DLD1 (cell line): ENCODE measurements around the gene SLC6A3.

Experiments
- in situ Hi-C: cut with HindIII; loops from 2 replicates; pipeline ENCODE4 v1.10.0; 2017; ENCODE audit warnings: low sequenced_read_pairs

SLC6A3 gene

GRCh38 chr5:1465966-1466471 is 20.8 kb upstream of the SLC6A3 start:
- in situ Hi-C loops, result loop anchor here (25.0 kb wide), 2 partner anchors 171 to 254 kb away; partner anchors contain the start of gene SLC6A19

GRCh38 chr5:1465117-1465516 is 19.9 kb upstream of the SLC6A3 start:
- in situ Hi-C loops, result loop anchor here (25.0 kb wide), 2 partner anchors 172 to 253 kb away; partner anchors contain the start of gene SLC6A19

- in situ Hi-C loops, result loop anchor here (25.0 kb wide), 2 partner anchors 173 to 252 kb away; partner anchors contain the start of gene SLC6A19
Measured at GRCh38 chr5:1464511-1464910, 19.3 kb upstream of the SLC6A3 start.

- in situ Hi-C loops, result loop anchor here (25.0 kb wide), 2 partner anchors 173 to 252 kb away; partner anchors contain the start of gene SLC6A19
Measured at GRCh38 chr5:1464096-1464446, 18.8 kb upstream of the SLC6A3 start.

- in situ Hi-C loops, result loop anchor here (25.0 kb wide), 2 partner anchors 174 to 251 kb away; partner anchors contain the start of gene SLC6A19
Measured at GRCh38 chr5:1463326-1464095, 18.3 kb upstream of the SLC6A3 start.

DNA sequence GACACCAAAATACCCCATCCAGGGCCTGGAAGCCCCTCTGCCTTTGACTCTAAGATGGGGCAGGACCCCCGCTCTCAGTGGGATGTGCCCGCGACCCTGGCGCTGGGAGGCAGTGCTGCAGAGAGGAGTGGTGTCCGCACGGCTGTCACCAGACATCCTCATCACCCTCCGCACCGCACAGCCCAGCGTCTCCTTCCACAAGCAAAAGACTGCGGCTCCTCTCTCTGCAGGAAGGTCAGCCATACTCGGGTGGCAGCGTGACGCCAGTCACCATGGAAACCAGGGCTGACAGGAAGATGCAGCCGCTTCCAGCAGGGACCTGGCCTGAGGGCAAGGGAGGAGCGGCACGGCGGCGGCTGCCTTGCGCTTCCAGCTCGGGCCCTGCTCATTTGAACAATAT is 17.1 kb upstream of the SLC6A3 start:
- in situ Hi-C loops, result loop anchor here (25.0 kb wide), 2 partner anchors 175 to 250 kb away; partner anchors contain the start of gene SLC6A19

DNA sequence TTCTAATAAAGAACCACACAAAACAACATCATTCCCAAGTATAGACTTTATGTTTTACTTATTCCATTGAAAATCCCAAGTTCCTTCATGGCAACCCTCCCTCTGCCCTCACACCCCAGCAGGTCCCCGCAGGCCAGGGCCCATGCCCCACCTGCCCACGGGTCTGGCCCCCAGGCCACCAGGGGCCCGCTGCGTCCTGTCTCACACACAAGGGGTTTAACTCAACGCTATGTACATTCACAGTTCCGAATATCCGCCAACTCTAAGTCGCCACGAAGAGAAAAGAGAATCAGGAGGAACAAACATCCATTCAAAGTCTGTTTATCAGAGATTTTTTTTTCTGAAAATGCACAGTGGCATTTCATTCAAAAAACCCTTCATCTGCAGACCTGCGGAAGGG is 16.2 kb upstream of the SLC6A3 start:
- in situ Hi-C loops, result loop anchor here (25.0 kb wide), 2 partner anchors 176 to 249 kb away; partner anchors contain the start of gene SLC6A19

DNA sequence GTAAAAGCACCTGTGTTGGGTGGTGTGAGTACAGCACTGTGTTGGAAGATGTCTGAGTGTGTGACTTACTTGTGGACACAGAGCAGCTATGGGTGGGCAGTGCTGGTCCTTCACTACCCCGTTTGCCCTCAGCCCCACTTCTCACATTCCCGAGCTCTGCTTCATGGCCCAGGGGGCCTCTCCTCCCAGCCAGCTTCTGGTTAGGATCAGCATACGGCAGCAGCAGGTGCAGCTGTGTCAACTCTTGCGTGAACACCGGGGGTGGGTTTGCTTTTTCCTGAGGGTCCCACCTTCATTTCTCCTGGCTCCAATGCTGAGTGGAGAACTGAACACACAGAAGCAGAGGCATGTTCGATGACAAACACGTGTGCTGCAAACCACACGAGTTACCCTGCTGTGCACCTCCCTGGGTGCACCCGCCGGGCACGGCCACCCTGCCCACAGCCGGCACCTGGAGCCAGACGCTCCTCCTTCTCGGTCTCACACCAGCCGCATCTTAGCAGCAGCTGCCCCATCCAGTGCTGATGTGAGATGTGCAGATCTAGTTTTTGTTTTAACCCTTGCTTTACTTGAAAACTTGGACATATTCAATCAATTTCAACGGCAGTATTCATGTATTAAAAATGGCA is 14.9 kb upstream of the SLC6A3 start:
- in situ Hi-C loops, result loop anchor here (25.0 kb wide), 2 partner anchors 177 to 248 kb away; partner anchors contain the start of gene SLC6A19

GRCh38 chr5:1459435-1459834 is 14.2 kb upstream of the SLC6A3 start:
- in situ Hi-C loops, result loop anchor here (25.0 kb wide), 2 partner anchors 178 to 247 kb away; partner anchors contain the start of gene SLC6A19

- in situ Hi-C loops, result loop anchor here (25.0 kb wide), 2 partner anchors 181 to 244 kb away; partner anchors contain the start of gene SLC6A19
Measured at GRCh38 chr5:1456110-1456881, 11.1 kb upstream of the SLC6A3 start.

DNA sequence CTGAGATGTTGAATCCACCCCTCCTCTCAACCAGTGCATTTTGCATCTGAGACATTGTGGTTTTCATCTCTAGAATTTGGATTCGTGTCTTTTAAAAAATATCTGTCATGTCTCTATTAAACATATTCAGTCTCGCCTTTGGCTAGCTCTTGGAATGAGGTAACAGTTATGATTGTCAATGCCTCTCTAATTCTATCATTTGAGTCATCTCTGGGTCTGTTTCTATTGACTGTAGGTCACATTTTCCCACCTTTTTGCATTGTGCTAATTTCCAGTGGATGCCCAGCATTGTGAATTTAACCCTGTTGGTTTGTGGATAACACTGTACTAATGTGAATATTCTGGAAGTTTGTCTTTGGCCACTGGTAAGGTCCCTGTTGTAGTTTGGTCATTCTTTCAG is 8.4 kb upstream of the SLC6A3 start:
- in situ Hi-C loops, result loop anchor here (25.0 kb wide), 2 partner anchors 184 to 241 kb away; partner anchors contain the start of gene SLC6A19

DNA sequence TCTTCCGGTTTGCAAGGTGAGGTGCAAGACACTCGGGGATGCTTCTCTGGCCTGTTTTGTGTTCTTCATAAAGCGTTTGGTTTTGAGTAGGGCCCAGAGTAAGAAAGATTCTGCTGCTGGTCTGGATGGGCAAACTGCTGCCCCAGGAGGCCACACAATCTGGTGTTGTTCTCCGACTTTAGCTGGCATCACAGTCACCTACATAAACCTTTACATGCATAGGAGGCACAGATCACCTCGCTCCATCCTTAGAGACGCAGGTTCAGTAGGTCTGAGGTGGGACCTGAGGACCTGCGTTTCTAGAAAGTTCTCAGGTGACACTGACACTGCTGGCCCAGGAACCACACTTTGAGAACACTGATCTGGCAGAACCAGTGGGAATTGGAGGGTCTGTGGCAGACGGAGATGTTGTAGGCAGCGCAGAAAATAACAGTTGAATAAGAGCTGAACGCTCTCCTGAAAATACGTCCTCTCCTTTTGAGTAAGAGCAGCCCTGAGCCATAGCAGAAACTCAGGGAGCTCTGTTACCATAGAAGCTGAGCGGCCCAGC is 3.9 kb upstream of the SLC6A3 start:
- in situ Hi-C loops, result no loop called here

DNA sequence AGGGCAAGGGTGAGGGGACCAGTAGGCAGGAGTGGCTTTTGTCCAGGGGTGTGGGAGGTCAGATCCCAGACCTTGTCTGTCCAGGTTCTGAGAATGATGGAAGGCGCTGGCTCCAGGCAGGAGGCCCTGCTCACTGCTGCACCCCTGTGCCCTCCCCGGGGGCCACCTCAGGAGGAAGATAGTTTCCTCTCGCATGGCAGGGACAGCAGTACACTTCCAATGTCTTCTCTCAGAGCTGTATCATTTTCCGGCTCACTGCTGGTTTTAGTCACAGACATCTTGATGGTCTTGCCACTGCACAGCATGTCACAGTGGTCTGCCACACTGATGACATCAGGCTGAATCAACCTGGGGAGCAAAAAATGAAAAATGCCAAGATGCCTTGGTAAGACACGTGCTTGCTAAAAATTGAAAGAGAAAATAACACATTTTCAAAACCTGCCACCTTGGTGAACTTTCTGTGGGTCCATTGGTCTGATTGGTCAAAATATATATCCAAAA is 3.3 kb upstream of the SLC6A3 start:
- in situ Hi-C loops, result no loop called here

- in situ Hi-C loops, result no loop called here
Measured at GRCh38 chr5:1447671-1448361, 2.6 kb upstream of the SLC6A3 start.

DNA sequence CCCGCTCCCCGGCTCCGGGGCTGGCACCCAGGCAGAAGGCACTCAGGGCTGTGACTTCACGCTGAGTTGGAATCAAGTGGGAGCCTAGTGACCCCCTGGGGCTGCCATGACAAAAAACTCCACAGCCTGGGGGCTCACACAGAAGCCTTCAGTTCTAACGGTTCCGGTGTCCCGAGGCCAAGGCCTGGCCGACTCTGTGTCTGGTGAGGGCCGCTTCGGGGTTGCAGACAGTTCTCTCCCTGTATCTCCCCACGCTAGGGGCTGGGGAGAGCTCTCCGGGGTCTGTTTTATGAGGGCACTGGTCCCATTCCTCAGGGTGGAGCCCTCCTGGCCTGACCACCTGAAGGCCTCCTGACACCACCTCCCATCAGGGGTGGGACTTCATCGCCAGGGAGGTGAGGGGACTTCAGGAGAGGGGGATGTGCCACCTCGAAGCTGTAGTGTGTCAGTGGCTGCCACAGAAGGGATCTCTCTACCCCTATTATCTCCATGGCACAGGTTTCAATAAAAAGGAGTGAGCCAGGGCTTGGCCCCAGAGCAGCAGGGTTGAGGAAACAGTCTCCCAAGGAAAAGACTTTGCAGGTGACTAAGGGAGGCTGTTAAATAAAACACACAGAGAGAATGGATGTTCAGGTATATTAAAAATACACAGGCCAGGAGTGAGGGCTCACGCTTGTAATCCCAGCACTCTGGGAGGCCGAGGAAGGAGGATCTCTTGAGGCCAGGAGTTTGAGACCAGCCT is 1.5 kb upstream of the SLC6A3 start:
- in situ Hi-C loops, result no loop called here

GRCh38 chr5:1445689-1446601 is 705 bp upstream of the SLC6A3 start:
- in situ Hi-C loops, result no loop called here

- in situ Hi-C loops, result no loop called here
Measured at GRCh38 chr5:1444361-1445189, 665 bp downstream of the SLC6A3 start.
